ENCODE results near the gene FAM72D.
"Not testable (repeated sequence)": the region's sequence is repeated elsewhere in the genome, so short reads cannot be mapped to it uniquely, and the experiment has no call there.

DNA sequence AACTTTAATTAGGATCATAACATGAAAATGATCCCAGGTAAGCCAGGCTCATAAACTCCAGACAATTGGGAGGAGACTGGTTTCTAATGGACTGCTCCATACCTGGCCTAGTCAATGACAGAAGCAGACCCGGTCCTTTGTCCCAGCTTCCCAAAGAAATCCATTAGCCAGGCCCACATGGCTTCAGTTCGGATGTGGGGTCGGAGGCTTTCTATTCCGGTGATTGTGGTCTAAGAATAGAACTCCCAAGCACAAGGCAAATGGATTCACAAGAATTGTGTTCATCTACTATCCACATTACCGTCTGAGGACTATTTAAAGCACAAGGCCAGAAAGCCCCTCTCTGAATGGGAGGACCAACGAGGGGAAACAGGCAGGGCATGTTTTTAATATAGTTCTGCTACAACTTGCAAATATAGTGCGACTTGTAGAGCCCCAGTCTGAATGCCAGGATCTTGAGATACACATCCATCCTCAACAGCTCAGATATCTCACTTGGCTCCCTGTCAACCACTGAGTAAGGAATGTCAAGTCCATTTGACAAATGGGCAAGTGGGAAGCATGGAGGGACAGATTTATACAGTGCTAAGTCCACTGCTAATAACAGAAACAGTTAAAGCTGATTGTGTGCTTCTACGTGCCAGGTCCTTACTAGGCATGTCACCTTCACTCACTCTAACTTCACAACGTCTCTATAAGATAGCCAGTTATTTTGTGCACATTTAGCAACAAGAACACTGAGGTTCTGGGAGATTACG, 43.6 kb upstream of the FAM72D start:
- TF ChIP-seq ZFX (IDR thresholded peaks at IDR 0.05; ENCODE audit: borderline replicate concordance); CTCF (IDR thresholded peaks at IDR 0.05): not testable (repeated sequence)

All from 22Rv1 (cell line).